WI38 (cell line): ENCODE data around the gene WDR45B.

Source experiments
- H3K4me3 ChIP-seq: 2 replicates; pipeline ENCODE4 v1.5.1; 2011; ENCODE audit warnings: low read depth, mild to moderate bottlenecking, control low read depth, low read length
- CTCF ChIP-seq: IDR thresholded peaks from 2 replicates; pipeline ENCODE4 v1.5.1; 2012; ENCODE audit warnings: low read depth, mild to moderate bottlenecking, control low read depth, low read length

WDR45B gene

GRCh38 chr17:82602986-82603710 is 45.1 kb downstream of the WDR45B start:
- no peak overlapping the region for H3K4me3 ChIP-seq
- TF ChIP-seq CTCF = no peak

- no peak for TF ChIP-seq CTCF
- H3K4me3 ChIP-seq = no peak overlapping the region
Measured at GRCh38 chr17:82602487-82602886, 45.8 kb downstream of the WDR45B start.

- no peak overlapping the region for H3K4me3 ChIP-seq
- TF ChIP-seq CTCF = no peak
Measured at GRCh38 chr17:82601447-82602000, 46.7 kb downstream of the WDR45B start.

GRCh38 chr17:82600731-82601446 is 47.4 kb downstream of the WDR45B start:
- TF ChIP-seq CTCF = no peak
- no peak overlapping the region for H3K4me3 ChIP-seq

GRCh38 chr17:82599674-82600661 is 48.3 kb downstream of the WDR45B start:
- H3K4me3 ChIP-seq = no peak overlapping the region
- TF ChIP-seq CTCF = no peak

GRCh38 chr17:82598256-82599119 is 49.8 kb downstream of the WDR45B start:
- TF ChIP-seq CTCF = no peak
- no peak overlapping the region for H3K4me3 ChIP-seq
